ENCODE results near the gene USP5. TPM values are rescaled to one million over a fixed set of nuclear protein-coding genes. Genes with fewer than 3 reads are reported as not detected.

USP5 gene
- total RNA-seq, 1 experiment from 2014 or later = 80.2 TPM

- H3K4me1 Mint-ChIP-seq (ENCODE audit: insufficient read depth, unreplicated experiment) = peaks cover 29% of the 10 kb centered on the region
- peak; percentile 87 for DNase-seq (ENCODE audit: unreplicated experiment)
- H3K36me3 Mint-ChIP-seq (ENCODE audit: insufficient read depth, unreplicated experiment) = no peaks in the 10 kb centered on the region
- no peak for TF ChIP-seq CTCF (IDR thresholded peaks at IDR 0.05; ENCODE audit: unreplicated experiment)
- peak overlapping the region; percentile 55 for H3K4me3 Mint-ChIP-seq (ENCODE audit: unreplicated experiment)
- H3K27me3 Mint-ChIP-seq (ENCODE audit: insufficient read depth, unreplicated experiment) = peaks cover 94% of the 10 kb centered on the region
- no TSS peak for BruUV-seq (replicated peaks)
- H3K27ac Mint-ChIP-seq (ENCODE audit: low read depth, unreplicated experiment) = no peak overlapping the region
- no peaks in the 10 kb centered on the region for H3K9me3 Mint-ChIP-seq (ENCODE audit: unreplicated experiment)
- CTCF ChIA-PET = interaction anchor here (0.5 to 5.1 kb wide), 3 partner anchors 27 to 75 kb away, joined by 3 to 42 read pairs (median 14); partner anchors contain the start of gene MLF2
- POLR2A ChIA-PET = interaction anchor here (0.7 kb wide), 1 partner anchor 74 kb away, joined by 3 read pairs; the partner anchor contains the start of gene MLF2
- intact Hi-C loops (cut with micrococcal nuclease) = no loop called here
Observed at GRCh38 chr12:6827437-6827911, 24.5 kb upstream of the USP5 start.

GRCh38 chr12:6827982-6828780 is 23.8 kb upstream of the USP5 start, which contains the start of gene P3H3:
Gene P3H3 (plus strand): TSS chr12:6828407. CDS start chr12:6828441, 34 bp downstream.
- no peak for TF ChIP-seq CTCF (IDR thresholded peaks at IDR 0.05; ENCODE audit: unreplicated experiment)
- Mint-ChIP-seq H3K27ac (ENCODE audit: low read depth, unreplicated experiment) (no peak within 1 kb of the TSS), H3K36me3 (ENCODE audit: insufficient read depth, unreplicated experiment) (no peaks in the 10 kb centered on the region), H3K27me3 (ENCODE audit: insufficient read depth, unreplicated experiment) (peaks cover 87% of the 10 kb centered on the region), H3K9me3 (ENCODE audit: unreplicated experiment) (no peaks in the 10 kb centered on the region), H3K4me1 (ENCODE audit: insufficient read depth, unreplicated experiment) (peaks cover 29% of the 10 kb centered on the region), H3K4me3 (ENCODE audit: unreplicated experiment) (peak within 1 kb of the TSS; percentile 77)
- ChIA-PET POLR2A (interaction anchor here (0.6 to 0.7 kb wide), 2 partner anchors 42 to 75 kb away, joined by 3 to 4 read pairs; partner anchors contain the start of gene MLF2), CTCF (interaction anchor here (1.1 to 8.7 kb wide), 3 partner anchors 20 to 75 kb away, joined by 4 to 74 read pairs (median 42); partner anchors contain the start of gene MLF2)
- BruUV-seq (replicated peaks) = no TSS peak
- DNase-seq (ENCODE audit: unreplicated experiment) = peak; percentile 40
- intact Hi-C loops (cut with micrococcal nuclease) = no loop called here

- ChIA-PET CTCF (interaction anchor here (0.6 to 8.7 kb wide), 4 partner anchors 19 to 93 kb away, joined by 4 to 74 read pairs (median 5); partner anchors contain the start of gene MLF2), POLR2A (interaction anchor here (0.5 to 1.4 kb wide), 5 partner anchors 41 to 223 kb away, joined by 3 to 4 read pairs (median 3); partner anchors contain the start of gene MLF2)
- intact Hi-C loops (cut with micrococcal nuclease) = no loop called here
- H3K27me3 Mint-ChIP-seq (ENCODE audit: insufficient read depth, unreplicated experiment) = peaks cover 79% of the 10 kb centered on the region
- no peak for DNase-seq (ENCODE audit: unreplicated experiment)
- no peaks in the 10 kb centered on the region for H3K36me3 Mint-ChIP-seq (ENCODE audit: insufficient read depth, unreplicated experiment)
- peak overlapping the region; percentile 77 for H3K4me3 Mint-ChIP-seq (ENCODE audit: unreplicated experiment)
- H3K9me3 Mint-ChIP-seq (ENCODE audit: unreplicated experiment) = no peaks in the 10 kb centered on the region
- no peak overlapping the region for H3K27ac Mint-ChIP-seq (ENCODE audit: low read depth, unreplicated experiment)
- no TSS peak for BruUV-seq (replicated peaks)
- peaks cover 29% of the 10 kb centered on the region for H3K4me1 Mint-ChIP-seq (ENCODE audit: insufficient read depth, unreplicated experiment)
- no peak for TF ChIP-seq CTCF (IDR thresholded peaks at IDR 0.05; ENCODE audit: unreplicated experiment)
Observed at GRCh38 chr12:6828781-6829535, 23.0 kb upstream of the USP5 start.

Data from MCF 10A (cell line).